PC-3 (cell line): ENCODE results near the gene RBKS. TPM values are rescaled to one million over a fixed set of nuclear protein-coding genes. Genes with fewer than 3 reads are reported as not detected.

ENCODE experiments used
- ATAC-seq: fragments of 200-7000 bp; cut with Tn5 transposase; 2 replicates; pipeline ENCODE4 v1.9.1; 2020; ENCODE audit warnings: mild to moderate bottlenecking, moderate library complexity
- BruUV-seq: library from RNA; stranded (reverse); fragments of 400-500 nt; replicated peaks from 2 replicates; lab custom pipeline; 2021; lab: Mats Ljungman, UMichigan
- CTCF ChIA-PET: fragments of 300-600 bp; sonication (Branson Sonifier 250); formaldehyde crosslinking; loops from one replicate; lab custom pipeline; 2022; ENCODE audit warnings: antibody characterized with exemption; lab: Charles Lee
- POLR2A ChIA-PET: fragments of 300-600 bp; sonication (Branson Sonifier 250); formaldehyde crosslinking; loops from one replicate; lab custom pipeline; 2022; ENCODE audit warnings: antibody characterized with exemption; ENCODE audit not compliant: unreplicated experiment; lab: Charles Lee
- DNase-seq: peaks from one replicate; pipeline ENCODE4 v3.0.0-alpha.2; 2015
- H2AFZ ChIP-seq: fragments of 300-600 bp; sonication (generic); 2 replicates; pipeline ENCODE4 v1.6.0; 2016; ENCODE audit warnings: antibody characterized with exemption, low read length
- H3F3A ChIP-seq: fragments of 300-600 bp; sonication (generic); one replicate; pipeline ENCODE4 v1.6.0; 2017; ENCODE audit warnings: antibody characterized with exemption, low read length, control low read depth, mild to moderate bottlenecking; ENCODE audit not compliant: unreplicated experiment
- H3K27ac ChIP-seq: fragments of 300-600 bp; sonication (generic); 2 replicates; pipeline ENCODE4 v1.5.1; 2016; ENCODE audit warnings: mild to moderate bottlenecking, low read length
- H3K27me3 ChIP-seq: fragments of 300-600 bp; sonication (generic); 2 replicates; pipeline ENCODE4 v1.6.1; 2016; ENCODE audit warnings: low read length, mixed read lengths
- H3K36me3 ChIP-seq: fragments of 300-600 bp; sonication (generic); 2 replicates; pipeline ENCODE4 v1.6.1; 2016; ENCODE audit warnings: low read depth, mixed run types, low read length, mixed read lengths
- H3K4me1 ChIP-seq: fragments of 300-600 bp; sonication (generic); 2 replicates; pipeline ENCODE4 v1.5.1; 2016; ENCODE audit warnings: low read length; ENCODE audit not compliant: insufficient read depth
- H3K4me2 ChIP-seq: fragments of 300-600 bp; sonication (generic); 2 replicates; pipeline ENCODE4 v1.6.0; 2016; ENCODE audit warnings: low read length
- H3K4me3 ChIP-seq: fragments of 300-600 bp; sonication (generic); 2 replicates; pipeline ENCODE4 v1.5.1; 2016; ENCODE audit warnings: mild to moderate bottlenecking, low read length, mixed read lengths
- H3K79me2 ChIP-seq: fragments of 300-600 bp; sonication (generic); 2 replicates; pipeline ENCODE4 v1.6.1; 2017; ENCODE audit warnings: low read length, mixed read lengths
- H3K9ac ChIP-seq: fragments of 300-600 bp; sonication (generic); 2 replicates; pipeline ENCODE4 v1.6.0; 2016; ENCODE audit warnings: mild to moderate bottlenecking, low read length
- H3K9me2 ChIP-seq: fragments of 300-600 bp; sonication (generic); replicated peaks from 2 replicates; pipeline ENCODE4 v1.6.1; 2016; ENCODE audit warnings: mixed run types, low read length, mixed read lengths
- H3K9me3 ChIP-seq: fragments of 300-600 bp; sonication (generic); 2 replicates; pipeline ENCODE4 v1.6.1; 2016; ENCODE audit warnings: low read length, mixed read lengths
- H4K20me1 ChIP-seq: fragments of 300-600 bp; sonication (generic); 2 replicates; pipeline ENCODE4 v1.6.1; 2016; ENCODE audit warnings: low read length, mixed read lengths
- CTCF ChIP-seq: fragments of 300-600 bp; sonication (generic); conservative IDR thresholded peaks from 2 replicates; pipeline ENCODE4 v1.5.1; 2017; ENCODE audit warnings: antibody characterized with exemption, low read depth, mild to moderate bottlenecking, low read length
- EZH2 ChIP-seq: fragments of 300-600 bp; sonication (generic); IDR thresholded peaks from one replicate; pipeline ENCODE4 v1.6.1; 2017; ENCODE audit warnings: antibody characterized with exemption, mild to moderate bottlenecking, low read length; ENCODE audit not compliant: unreplicated experiment
- EZH2phosphoT487 ChIP-seq: fragments of 300-600 bp; sonication (generic); IDR thresholded peaks from 2 replicates; pipeline ENCODE4 v1.6.1; 2018; ENCODE audit warnings: mild to moderate bottlenecking, antibody characterized with exemption, low read length, borderline replicate concordance
- intact Hi-C: fragments of 100-400 bp; cut with micrococcal nuclease; formaldehyde crosslinking; loops from 2 replicates; pipeline ENCODE4 v1.9.0; 2023
- total RNA-seq: library from RNA; depleted of rRNA; stranded (reverse); fragments of >200 nt; gene quantifications from 2 replicates; pipeline ENCODE4 v1.2.3, GENCODE V29; 2014

RBKS gene
- total RNA-seq, 1 experiment from 2014 or later = 1.8 TPM

DNA sequence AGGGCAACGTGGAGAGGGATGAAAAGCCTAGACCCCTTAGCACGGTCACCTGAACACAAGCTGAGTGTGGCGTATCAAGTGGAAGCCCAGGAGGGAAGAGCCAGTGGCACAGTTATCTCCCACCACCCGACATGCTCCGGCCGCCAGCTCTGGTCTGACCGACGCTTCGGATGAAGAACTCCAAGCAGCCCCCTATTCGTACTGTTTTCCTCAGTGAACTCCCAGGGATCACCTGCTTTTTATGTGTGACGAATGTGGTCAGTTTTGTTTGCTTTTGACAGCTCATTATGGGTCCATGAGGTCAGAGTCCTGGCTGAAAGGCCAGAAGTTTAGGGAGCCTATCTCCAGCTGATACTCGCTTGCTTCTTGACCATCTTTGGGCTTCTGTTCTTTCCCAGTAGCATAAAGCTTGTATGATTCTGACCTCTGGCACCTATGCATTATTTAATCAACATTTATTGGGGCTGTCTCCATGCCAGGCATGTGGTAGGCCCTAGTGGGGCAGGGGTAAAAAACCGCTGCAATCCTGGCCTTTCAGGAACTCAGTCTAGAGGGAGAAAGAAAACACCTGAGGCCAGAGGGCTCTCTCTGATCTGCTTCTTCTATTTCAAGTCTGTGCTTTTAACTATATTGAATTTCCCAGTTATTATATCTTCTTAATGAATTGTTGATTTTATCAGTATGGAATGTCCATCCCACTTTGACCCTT, 151.7 kb downstream of the RBKS start:
- BruUV-seq = no TSS peak
- DNase-seq (no peak), ATAC-seq (no peak)
- TF ChIP-seq EZH2phosphoT487 (no peak), EZH2 (no peak), CTCF (no peak)
- Histone ChIP-seq H3K9me3 (no peaks in the 10 kb centered on the region), H3K36me3 (no peaks in the 10 kb centered on the region), H3K79me2 (no peaks in the 10 kb centered on the region), H3F3A (no peaks in the 10 kb centered on the region), H2AFZ (no peak overlapping the region), H3K9me2 (no peaks in the 10 kb centered on the region), H3K4me3 (no peak overlapping the region), H3K27me3 (no peaks in the 10 kb centered on the region), H4K20me1 (no peaks in the 10 kb centered on the region), H3K4me1 (peaks cover 6% of the 10 kb centered on the region; the same call in 1 of the 2 replicates), H3K9ac (no peak overlapping the region), H3K4me2 (no peak overlapping the region), H3K27ac (no peak overlapping the region)
- intact Hi-C loops = no loop called here
- CTCF ChIA-PET = no interaction called here
- POLR2A ChIA-PET = no interaction called here

GRCh38 chr2:27737676-27738348, 152.4 kb downstream of the RBKS start:
- ChIA-PET CTCF (no interaction called here), POLR2A (interaction anchor here (0.6 kb wide), 1 partner anchor 222 kb away, joined by 6 read pairs; no protein-coding TSS in a partner anchor)
- Histone ChIP-seq H3K79me2 (no peaks in the 10 kb centered on the region), H3K36me3 (no peaks in the 10 kb centered on the region), H3K27me3 (no peaks in the 10 kb centered on the region), H3K4me3 (no peak overlapping the region), H3K9me3 (no peaks in the 10 kb centered on the region), H3K4me1 (peaks cover 6% of the 10 kb centered on the region; the same call in 1 of the 2 replicates), H4K20me1 (no peaks in the 10 kb centered on the region), H2AFZ (no peak overlapping the region), H3K27ac (no peak overlapping the region), H3K4me2 (no peak overlapping the region), H3K9me2 (no peaks in the 10 kb centered on the region), H3K9ac (no peak overlapping the region), H3F3A (no peaks in the 10 kb centered on the region)
- ATAC-seq = no peak
- no TSS peak for BruUV-seq
- DNase-seq = no peak
- TF ChIP-seq EZH2phosphoT487 (no peak), EZH2 (no peak), CTCF (no peak)
- intact Hi-C loops = no loop called here

DNA sequence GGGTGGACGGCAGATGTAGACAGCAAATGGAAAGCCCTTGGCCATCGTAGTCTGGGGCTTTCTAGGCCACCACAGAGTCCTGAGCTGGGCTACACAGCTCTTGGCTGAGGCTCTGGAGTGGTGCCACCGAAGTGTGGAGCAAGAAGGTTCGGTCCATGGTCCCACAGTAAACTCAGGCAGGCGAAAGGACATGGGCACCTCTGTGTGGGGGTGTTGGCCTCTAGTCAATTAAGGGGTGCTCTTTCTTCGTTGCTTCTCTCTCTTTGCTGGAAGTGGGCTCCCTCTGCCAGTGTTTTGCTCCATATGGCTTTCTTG, 153.3 kb downstream of the RBKS start:
- BruUV-seq = no TSS peak
- Histone ChIP-seq H3K36me3 (no peaks in the 10 kb centered on the region), H3K9me3 (no peaks in the 10 kb centered on the region), H3K9ac (no peak overlapping the region), H2AFZ (no peak overlapping the region), H3K4me3 (no peak overlapping the region), H3K9me2 (no peaks in the 10 kb centered on the region), H3K27me3 (no peaks in the 10 kb centered on the region), H3F3A (no peaks in the 10 kb centered on the region), H3K4me2 (no peak overlapping the region), H3K79me2 (no peaks in the 10 kb centered on the region), H3K27ac (no peak overlapping the region), H3K4me1 (peaks cover 6% of the 10 kb centered on the region; the same call in 1 of the 2 replicates), H4K20me1 (no peaks in the 10 kb centered on the region)
- CTCF ChIA-PET = no interaction called here
- ATAC-seq (no peak), DNase-seq (no peak)
- POLR2A ChIA-PET = interaction anchor here (0.6 kb wide), 1 partner anchor 489 kb away, joined by 5 read pairs; no protein-coding TSS in a partner anchor
- TF ChIP-seq EZH2 (no peak), CTCF (no peak), EZH2phosphoT487 (no peak)
- intact Hi-C loops = no loop called here
